SK-N-SH treated with all-trans-retinoic acid at 6 μM for 48 hours (cell line): ENCODE measurements around the gene WFS1.

Experiments
- ATAC-seq: fragments of 200-7000 bp; cut with Tn5 transposase; 3 replicates; pipeline ENCODE4 v1.9.1; 2020; ENCODE audit warnings: mild to moderate bottlenecking, moderate library complexity
- ARNTL ChIP-seq: fragments of 450-650 bp; formaldehyde crosslinking; IDR thresholded peaks from 2 replicates; pipeline ENCODE4 v1.5.0; 2020; ENCODE audit warnings: low read depth, mild to moderate bottlenecking, moderate library complexity, borderline replicate concordance
- BACH2 ChIP-seq: fragments of 250-450 bp; sonication (Bioruptor Pico); IDR thresholded peaks from 2 replicates; pipeline ENCODE4 v1.9.0; 2021; ENCODE audit warnings: mild to moderate bottlenecking, borderline replicate concordance
- CSDC2 ChIP-seq: fragments of 250-450 bp; sonication (Bioruptor Pico); IDR thresholded peaks from 2 replicates; pipeline ENCODE4 v1.5.0; 2020; ENCODE audit warnings: mild to moderate bottlenecking, moderate library complexity
- ESRRG ChIP-seq: fragments of 250-450 bp; sonication (Bioruptor Pico); IDR thresholded peaks from 2 replicates; pipeline ENCODE4 v1.6.1; 2021; ENCODE audit warnings: mild to moderate bottlenecking
- GLIS3 ChIP-seq: fragments of 250-450 bp; sonication (Bioruptor Pico); IDR thresholded peaks from 2 replicates; pipeline ENCODE4 v1.5.0; 2020; ENCODE audit warnings: mild to moderate bottlenecking, moderate library complexity
- ISL1 ChIP-seq: fragments of 250-450 bp; sonication (Bioruptor Pico); IDR thresholded peaks from 2 replicates; pipeline ENCODE4 v2.1.2; 2022; ENCODE audit warnings: mild to moderate bottlenecking, moderate library complexity
- OSR1 ChIP-seq: fragments of 250-450 bp; sonication (Bioruptor Pico); IDR thresholded peaks from 2 replicates; pipeline ENCODE4 v1.8.0; 2022; ENCODE audit warnings: moderate library complexity, mild to moderate bottlenecking, inconsistent platforms
- PPARA ChIP-seq: fragments of 250-450 bp; sonication (Bioruptor Pico); IDR thresholded peaks from 2 replicates; pipeline ENCODE4 v1.5.0; 2020; ENCODE audit warnings: mild to moderate bottlenecking, borderline replicate concordance
- SNAI2 ChIP-seq: fragments of 250-450 bp; sonication (Bioruptor Pico); IDR thresholded peaks from 2 replicates; pipeline ENCODE4 v1.5.0; 2020; ENCODE audit warnings: mild to moderate bottlenecking, moderate library complexity
- TCF4 ChIP-seq: fragments of 250-450 bp; sonication (Bioruptor Pico); IDR thresholded peaks from 2 replicates; pipeline ENCODE4 v1.8.0; 2021; ENCODE audit warnings: mild to moderate bottlenecking, moderate library complexity, borderline replicate concordance
- TOX ChIP-seq: fragments of 250-450 bp; sonication (Bioruptor Pico); IDR thresholded peaks from 2 replicates; pipeline ENCODE4 v1.8.0; 2021; ENCODE audit warnings: mild to moderate bottlenecking, moderate library complexity, borderline replicate concordance
- ZC3H10 ChIP-seq: fragments of 250-450 bp; sonication (Bioruptor Pico); IDR thresholded peaks from 2 replicates; pipeline ENCODE4 v1.5.1; 2021; ENCODE audit warnings: mild to moderate bottlenecking, moderate library complexity
- ZFP30 ChIP-seq: fragments of 450-650 bp; formaldehyde crosslinking; IDR thresholded peaks from 2 replicates; pipeline ENCODE4 v1.5.0; 2022; ENCODE audit warnings: mild to moderate bottlenecking, moderate library complexity
- ZNF565 ChIP-seq: fragments of 450-650 bp; formaldehyde crosslinking; conservative IDR thresholded peaks from 2 replicates; pipeline ENCODE4 v1.5.0; 2020; ENCODE audit warnings: low read depth, mild to moderate bottlenecking, moderate library complexity
- ZNF8 ChIP-seq: fragments of 450-650 bp; formaldehyde crosslinking; IDR thresholded peaks from 2 replicates; pipeline ENCODE4 v1.5.0; 2020; ENCODE audit warnings: mild to moderate bottlenecking, moderate library complexity
- TF ChIP-seq, protein P1 (sequence below): fragments of 250-450 bp; sonication (Bioruptor Pico); IDR thresholded peaks from 2 replicates; pipeline ENCODE4 v1.5.0; 2020; ENCODE audit warnings: mild to moderate bottlenecking, moderate library complexity
- TF ChIP-seq, protein P2 (sequence below): fragments of 250-450 bp; sonication (Bioruptor Pico); IDR thresholded peaks from 2 replicates; pipeline ENCODE4 v1.5.1; 2021; ENCODE audit warnings: mild to moderate bottlenecking, moderate library complexity
- TF ChIP-seq, protein P3 (sequence below): fragments of 250-450 bp; sonication (Bioruptor Pico); IDR thresholded peaks from 2 replicates; pipeline ENCODE4 v1.5.1; 2020; ENCODE audit warnings: low read depth, mild to moderate bottlenecking, moderate library complexity
- TF ChIP-seq, protein P4 (sequence below): fragments of 250-450 bp; sonication (Bioruptor Pico); IDR thresholded peaks from 2 replicates; pipeline ENCODE4 v1.8.0; 2021; ENCODE audit warnings: low read depth, mild to moderate bottlenecking, moderate library complexity, borderline replicate concordance
- TF ChIP-seq, protein P5 (sequence below): fragments of 250-450 bp; sonication (Bioruptor Pico); IDR thresholded peaks from 2 replicates; pipeline ENCODE4 v1.8.0; 2020; ENCODE audit warnings: mild to moderate bottlenecking, moderate library complexity, borderline replicate concordance

WFS1 gene

DNA sequence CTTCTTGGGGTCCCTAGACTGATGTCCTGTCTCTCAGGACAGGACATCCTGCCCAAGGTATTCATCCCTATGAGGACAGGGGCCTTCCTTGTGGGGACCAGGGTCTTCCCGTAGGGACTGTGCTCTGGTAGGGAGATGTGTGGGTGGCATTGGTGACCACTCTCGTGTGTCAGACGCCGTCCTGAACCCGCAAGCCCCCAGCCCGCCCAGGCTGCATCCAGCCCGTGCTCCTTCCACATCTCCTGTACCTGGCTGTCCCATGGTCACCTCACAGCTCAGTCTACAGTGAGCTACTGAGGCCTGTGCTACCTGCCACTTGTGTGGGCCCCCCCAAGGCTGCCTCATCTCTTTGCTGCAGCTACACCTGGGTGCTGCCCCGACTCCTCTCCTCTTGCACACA lies 24.0 kb downstream of the WFS1 start (continued):
- TF ChIP-seq, protein P1, sequence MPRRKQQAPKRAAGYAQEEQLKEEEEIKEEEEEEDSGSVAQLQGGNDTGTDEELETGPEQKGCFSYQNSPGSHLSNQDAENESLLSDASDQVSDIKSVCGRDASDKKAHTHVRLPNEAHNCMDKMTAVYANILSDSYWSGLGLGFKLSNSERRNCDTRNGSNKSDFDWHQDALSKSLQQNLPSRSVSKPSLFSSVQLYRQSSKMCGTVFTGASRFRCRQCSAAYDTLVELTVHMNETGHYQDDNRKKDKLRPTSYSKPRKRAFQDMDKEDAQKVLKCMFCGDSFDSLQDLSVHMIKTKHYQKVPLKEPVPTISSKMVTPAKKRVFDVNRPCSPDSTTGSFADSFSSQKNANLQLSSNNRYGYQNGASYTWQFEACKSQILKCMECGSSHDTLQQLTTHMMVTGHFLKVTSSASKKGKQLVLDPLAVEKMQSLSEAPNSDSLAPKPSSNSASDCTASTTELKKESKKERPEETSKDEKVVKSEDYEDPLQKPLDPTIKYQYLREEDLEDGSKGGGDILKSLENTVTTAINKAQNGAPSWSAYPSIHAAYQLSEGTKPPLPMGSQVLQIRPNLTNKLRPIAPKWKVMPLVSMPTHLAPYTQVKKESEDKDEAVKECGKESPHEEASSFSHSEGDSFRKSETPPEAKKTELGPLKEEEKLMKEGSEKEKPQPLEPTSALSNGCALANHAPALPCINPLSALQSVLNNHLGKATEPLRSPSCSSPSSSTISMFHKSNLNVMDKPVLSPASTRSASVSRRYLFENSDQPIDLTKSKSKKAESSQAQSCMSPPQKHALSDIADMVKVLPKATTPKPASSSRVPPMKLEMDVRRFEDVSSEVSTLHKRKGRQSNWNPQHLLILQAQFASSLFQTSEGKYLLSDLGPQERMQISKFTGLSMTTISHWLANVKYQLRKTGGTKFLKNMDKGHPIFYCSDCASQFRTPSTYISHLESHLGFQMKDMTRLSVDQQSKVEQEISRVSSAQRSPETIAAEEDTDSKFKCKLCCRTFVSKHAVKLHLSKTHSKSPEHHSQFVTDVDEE (CRISPR knock-in tag): no peak

DNA sequence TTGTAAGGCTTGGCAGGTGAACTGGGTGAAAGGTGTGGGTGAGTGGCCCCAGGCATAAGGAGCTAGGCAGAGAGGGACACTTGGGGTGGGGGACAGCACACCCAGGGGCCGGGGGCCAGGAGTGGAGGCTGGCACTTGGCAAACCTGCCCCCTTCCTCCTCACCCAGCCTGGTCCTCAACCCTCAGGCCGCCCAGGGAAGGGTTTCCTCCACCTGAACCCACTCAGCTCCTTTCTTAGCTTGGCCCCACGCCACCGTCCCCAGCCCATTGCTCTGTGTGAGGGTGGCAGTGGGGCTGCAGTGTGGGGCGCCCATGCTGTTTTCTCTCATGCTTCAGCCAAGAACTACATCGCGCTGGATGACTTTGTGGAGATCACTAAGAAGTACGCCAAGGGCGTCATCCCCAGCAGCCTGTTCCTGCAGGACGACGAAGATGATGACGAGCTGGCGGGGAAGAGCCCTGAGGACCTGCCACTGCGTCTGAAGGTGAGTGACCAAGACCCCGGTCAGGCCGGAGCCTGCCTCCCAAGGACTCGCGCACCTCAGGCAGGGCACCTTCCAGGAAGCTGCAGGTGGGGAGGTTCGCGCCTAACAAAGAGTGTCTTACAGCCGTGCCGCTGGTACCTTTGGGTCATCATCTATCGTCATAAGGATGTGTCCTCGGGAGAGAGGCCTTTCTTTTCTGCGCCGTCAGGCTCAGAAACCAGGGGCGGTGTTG lies 25.2 kb downstream of the WFS1 start:
- TF ChIP-seq ZNF8 (CRISPR knock-in tag) (no peak), GLIS3 (CRISPR knock-in tag) (no peak), SNAI2 (CRISPR knock-in tag) (no peak), ZFP30 (no peak), OSR1 (no peak), TCF4 (no peak), ZC3H10 (no peak), CSDC2 (CRISPR knock-in tag) (no peak), ZNF565 (no peak), BACH2 (CRISPR knock-in tag) (no peak), ISL1 (no peak), TOX (CRISPR knock-in tag) (no peak), PPARA (CRISPR knock-in tag) (no peak), ESRRG (CRISPR knock-in tag) (no peak), ARNTL (CRISPR knock-in tag) (no peak)
- TF ChIP-seq, protein P1 (CRISPR knock-in tag): no peak
- TF ChIP-seq, protein P2, sequence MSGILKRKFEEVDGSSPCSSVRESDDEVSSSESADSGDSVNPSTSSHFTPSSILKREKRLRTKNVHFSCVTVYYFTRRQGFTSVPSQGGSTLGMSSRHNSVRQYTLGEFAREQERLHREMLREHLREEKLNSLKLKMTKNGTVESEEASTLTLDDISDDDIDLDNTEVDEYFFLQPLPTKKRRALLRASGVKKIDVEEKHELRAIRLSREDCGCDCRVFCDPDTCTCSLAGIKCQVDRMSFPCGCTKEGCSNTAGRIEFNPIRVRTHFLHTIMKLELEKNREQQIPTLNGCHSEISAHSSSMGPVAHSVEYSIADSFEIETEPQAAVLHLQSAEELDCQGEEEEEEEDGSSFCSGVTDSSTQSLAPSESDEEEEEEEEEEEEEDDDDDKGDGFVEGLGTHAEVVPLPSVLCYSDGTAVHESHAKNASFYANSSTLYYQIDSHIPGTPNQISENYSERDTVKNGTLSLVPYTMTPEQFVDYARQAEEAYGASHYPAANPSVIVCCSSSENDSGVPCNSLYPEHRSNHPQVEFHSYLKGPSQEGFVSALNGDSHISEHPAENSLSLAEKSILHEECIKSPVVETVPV (CRISPR knock-in tag): no peak
- TF ChIP-seq, protein P3, sequence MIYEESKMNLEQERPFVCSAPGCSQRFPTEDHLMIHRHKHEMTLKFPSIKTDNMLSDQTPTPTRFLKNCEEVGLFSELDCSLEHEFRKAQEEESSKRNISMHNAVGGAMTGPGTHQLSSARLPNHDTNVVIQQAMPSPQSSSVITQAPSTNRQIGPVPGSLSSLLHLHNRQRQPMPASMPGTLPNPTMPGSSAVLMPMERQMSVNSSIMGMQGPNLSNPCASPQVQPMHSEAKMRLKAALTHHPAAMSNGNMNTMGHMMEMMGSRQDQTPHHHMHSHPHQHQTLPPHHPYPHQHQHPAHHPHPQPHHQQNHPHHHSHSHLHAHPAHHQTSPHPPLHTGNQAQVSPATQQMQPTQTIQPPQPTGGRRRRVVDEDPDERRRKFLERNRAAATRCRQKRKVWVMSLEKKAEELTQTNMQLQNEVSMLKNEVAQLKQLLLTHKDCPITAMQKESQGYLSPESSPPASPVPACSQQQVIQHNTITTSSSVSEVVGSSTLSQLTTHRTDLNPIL (CRISPR knock-in tag): no peak
- TF ChIP-seq, protein P4, sequence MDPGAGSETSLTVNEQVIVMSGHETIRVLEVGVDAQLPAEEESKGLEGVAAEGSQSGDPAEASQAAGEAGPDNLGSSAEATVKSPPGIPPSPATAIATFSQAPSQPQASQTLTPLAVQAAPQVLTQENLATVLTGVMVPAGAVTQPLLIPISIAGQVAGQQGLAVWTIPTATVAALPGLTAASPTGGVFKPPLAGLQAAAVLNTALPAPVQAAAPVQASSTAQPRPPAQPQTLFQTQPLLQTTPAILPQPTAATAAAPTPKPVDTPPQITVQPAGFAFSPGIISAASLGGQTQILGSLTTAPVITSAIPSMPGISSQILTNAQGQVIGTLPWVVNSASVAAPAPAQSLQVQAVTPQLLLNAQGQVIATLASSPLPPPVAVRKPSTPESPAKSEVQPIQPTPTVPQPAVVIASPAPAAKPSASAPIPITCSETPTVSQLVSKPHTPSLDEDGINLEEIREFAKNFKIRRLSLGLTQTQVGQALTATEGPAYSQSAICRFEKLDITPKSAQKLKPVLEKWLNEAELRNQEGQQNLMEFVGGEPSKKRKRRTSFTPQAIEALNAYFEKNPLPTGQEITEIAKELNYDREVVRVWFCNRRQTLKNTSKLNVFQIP (CRISPR knock-in tag): no peak
- TF ChIP-seq, protein P5, sequence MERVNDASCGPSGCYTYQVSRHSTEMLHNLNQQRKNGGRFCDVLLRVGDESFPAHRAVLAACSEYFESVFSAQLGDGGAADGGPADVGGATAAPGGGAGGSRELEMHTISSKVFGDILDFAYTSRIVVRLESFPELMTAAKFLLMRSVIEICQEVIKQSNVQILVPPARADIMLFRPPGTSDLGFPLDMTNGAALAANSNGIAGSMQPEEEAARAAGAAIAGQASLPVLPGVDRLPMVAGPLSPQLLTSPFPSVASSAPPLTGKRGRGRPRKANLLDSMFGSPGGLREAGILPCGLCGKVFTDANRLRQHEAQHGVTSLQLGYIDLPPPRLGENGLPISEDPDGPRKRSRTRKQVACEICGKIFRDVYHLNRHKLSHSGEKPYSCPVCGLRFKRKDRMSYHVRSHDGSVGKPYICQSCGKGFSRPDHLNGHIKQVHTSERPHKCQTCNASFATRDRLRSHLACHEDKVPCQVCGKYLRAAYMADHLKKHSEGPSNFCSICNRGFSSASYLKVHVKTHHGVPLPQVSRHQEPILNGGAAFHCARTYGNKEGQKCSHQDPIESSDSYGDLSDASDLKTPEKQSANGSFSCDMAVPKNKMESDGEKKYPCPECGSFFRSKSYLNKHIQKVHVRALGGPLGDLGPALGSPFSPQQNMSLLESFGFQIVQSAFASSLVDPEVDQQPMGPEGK (CRISPR knock-in tag): no peak
- ATAC-seq: no peak
